HepG2 (cell line): ENCODE measurements around the gene KDM4F.

Source experiments
- FIP1L1 ChIP-seq: fragments of 200-400 bp; formaldehyde crosslinking; IDR thresholded peaks from 2 replicates; pipeline ENCODE4 v1.6.1; 2018; ENCODE audit warnings: low read depth, mild to moderate bottlenecking, low read length, moderate library complexity, borderline replicate concordance; ENCODE audit not compliant: insufficient read depth
- HES4 ChIP-seq: sonication (generic); formaldehyde crosslinking; IDR thresholded peaks from 2 replicates; pipeline ENCODE4 v1.9.0; 2021; ENCODE audit warnings: mild to moderate bottlenecking, missing genetic modification reagents, borderline replicate concordance
- RAD21 ChIP-seq: fragments of 450-650 bp; formaldehyde crosslinking; IDR thresholded peaks from 2 replicates; pipeline ENCODE4 v1.5.0; 2020; ENCODE audit warnings: mild to moderate bottlenecking
- REPIN1 ChIP-seq: sonication (generic); formaldehyde crosslinking; IDR thresholded peaks from 2 replicates; pipeline ENCODE4 v1.8.0; 2022; ENCODE audit warnings: missing genetic modification reagents, low read depth, mild to moderate bottlenecking, borderline replicate concordance
- SMC3 ChIP-seq: IDR thresholded peaks from 2 replicates; pipeline ENCODE4 v1.6.1; 2011; ENCODE audit warnings: low read length, improper control_type of control experiment
- ZNF274 ChIP-seq: sonication (generic); formaldehyde crosslinking; IDR thresholded peaks from 2 replicates; pipeline ENCODE4 v1.5.1; 2020; ENCODE audit warnings: mild to moderate bottlenecking, missing genetic modification reagents
- ZNF644 ChIP-seq: IDR thresholded peaks from 2 replicates; pipeline ENCODE4 v1.6.1; 2016; ENCODE audit warnings: low read depth
- TF ChIP-seq, protein P1 (sequence below): sonication (generic); formaldehyde crosslinking; IDR thresholded peaks from 2 replicates; pipeline ENCODE4 v1.5.0; 2020; ENCODE audit warnings: mild to moderate bottlenecking, missing genetic modification reagents, moderate library complexity

DNA sequence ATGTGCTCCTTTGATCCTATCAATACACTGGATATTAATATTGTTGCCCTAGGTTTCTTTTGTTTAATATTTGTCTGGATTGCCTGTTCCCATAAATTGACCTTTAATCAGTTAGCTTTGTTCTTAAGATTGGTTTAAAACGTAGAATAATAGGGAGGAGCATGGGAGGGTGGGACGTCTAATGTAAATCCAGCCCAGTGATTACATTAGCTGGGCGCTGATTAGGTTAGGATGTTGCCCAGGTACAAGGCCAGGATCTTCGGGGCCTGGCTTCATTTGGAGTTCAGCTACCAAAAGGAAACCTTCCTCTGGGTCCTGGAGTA is 17.5 kb downstream of the KDM4F start, which contains the start of gene SRSF8:
- TF ChIP-seq FIP1L1 = no peak
- no peak for TF ChIP-seq HES4 (CRISPR knock-in tag)
- TF ChIP-seq RAD21 (CRISPR knock-in tag) = no peak
- no peak for TF ChIP-seq REPIN1
- no peak for TF ChIP-seq ZNF274 (CRISPR knock-in tag)
- TF ChIP-seq ZNF644 (CRISPR knock-in tag) = no peak
- no peak for TF ChIP-seq SMC3
- TF ChIP-seq, protein P1, sequence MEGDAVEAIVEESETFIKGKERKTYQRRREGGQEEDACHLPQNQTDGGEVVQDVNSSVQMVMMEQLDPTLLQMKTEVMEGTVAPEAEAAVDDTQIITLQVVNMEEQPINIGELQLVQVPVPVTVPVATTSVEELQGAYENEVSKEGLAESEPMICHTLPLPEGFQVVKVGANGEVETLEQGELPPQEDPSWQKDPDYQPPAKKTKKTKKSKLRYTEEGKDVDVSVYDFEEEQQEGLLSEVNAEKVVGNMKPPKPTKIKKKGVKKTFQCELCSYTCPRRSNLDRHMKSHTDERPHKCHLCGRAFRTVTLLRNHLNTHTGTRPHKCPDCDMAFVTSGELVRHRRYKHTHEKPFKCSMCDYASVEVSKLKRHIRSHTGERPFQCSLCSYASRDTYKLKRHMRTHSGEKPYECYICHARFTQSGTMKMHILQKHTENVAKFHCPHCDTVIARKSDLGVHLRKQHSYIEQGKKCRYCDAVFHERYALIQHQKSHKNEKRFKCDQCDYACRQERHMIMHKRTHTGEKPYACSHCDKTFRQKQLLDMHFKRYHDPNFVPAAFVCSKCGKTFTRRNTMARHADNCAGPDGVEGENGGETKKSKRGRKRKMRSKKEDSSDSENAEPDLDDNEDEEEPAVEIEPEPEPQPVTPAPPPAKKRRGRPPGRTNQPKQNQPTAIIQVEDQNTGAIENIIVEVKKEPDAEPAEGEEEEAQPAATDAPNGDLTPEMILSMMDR = no peak
